Measurements from ENCODE around the gene NUB1.

GRCh38 chr7:151425670-151426440, 84.2 kb downstream of the NUB1 start:
- TF ChIP-seq EZH2 (IDR thresholded peaks at IDR 0.05; ENCODE audit: borderline replicate concordance, low read length) (no peak), CTCF (conservative IDR thresholded peaks at IDR 0.05 in 1 of 2, IDR thresholded peaks at IDR 0.05 in 1 of 2; ENCODE audit: extremely low read depth in 1 of 2, insufficient read depth in 1 of 2, low read depth in 1 of 2, low read length in 2 of 2) (no peak)
